ENCODE measurements around the gene CRYBA4. TPM values are rescaled to one million over a fixed set of nuclear protein-coding genes. Genes with fewer than 3 reads are reported as not detected.

The CRYBA4 gene
- total RNA-seq, 1 experiment from 2014 or later: not detected

- DNase-seq (ENCODE audit: low read depth, low spot score) (no peak), ATAC-seq (no peak)
- H3K27me3 ChIP-seq (ENCODE audit: control insufficient read depth, insufficient read depth, low read length): no peaks in the 10 kb centered on the region
- no peaks in the 10 kb centered on the region; the same call in 1 of the 2 replicates for H3K9me3 ChIP-seq (ENCODE audit: control insufficient read depth, insufficient read depth, low read depth, low read length)
- H3K27ac ChIP-seq (ENCODE audit: low read length): no peak overlapping the region
- ChIA-PET POLR2A (no interaction called here), CTCF (no interaction called here)
- no peaks in the 10 kb centered on the region for H3K4me1 ChIP-seq (ENCODE audit: control insufficient read depth, insufficient read depth, low read length)
- no TSS peak for BruUV-seq (replicated peaks)
- no peak for TF ChIP-seq REST (IDR thresholded peaks at IDR 0.05; ENCODE audit: insufficient read depth in 1 of 2, low read depth in 2 of 2, low read length in 1 of 2)
- no peak for TF ChIP-seq SIN3A (IDR thresholded peaks at IDR 0.05; ENCODE audit: borderline replicate concordance, insufficient read depth, low read depth, low read length)
- TF ChIP-seq TCF7L2 (IDR thresholded peaks at IDR 0.05; ENCODE audit: low read depth, low read length): no peak
- no peak for TF ChIP-seq POLR2AphosphoS5 (IDR thresholded peaks at IDR 0.05; ENCODE audit: low read depth, low read length)
- no peak for TF ChIP-seq CTCF (IDR thresholded peaks at IDR 0.05)
- no peak overlapping the region; a peak in 1 of 4 replicates for H3K4me3 ChIP-seq (ENCODE audit: low read depth in 2 of 2, low read length in 2 of 2)
- in situ Hi-C loops (cut with HindIII; ENCODE audit: low pct_unique_long_range_greater_than_20kb, low sequenced_read_pairs) (no loop called here), intact Hi-C loops (cut with micrococcal nuclease; ENCODE audit: unreplicated experiment) (no loop called here)
- no peaks in the 10 kb centered on the region; the same call in 1 of the 2 replicates for H3K36me3 ChIP-seq (ENCODE audit: control insufficient read depth, insufficient read depth, low read length)
Observed at GRCh38 chr22:26674211-26675190, 52.7 kb downstream of the CRYBA4 start.

- Histone ChIP-seq H3K9me3 (ENCODE audit: control insufficient read depth, insufficient read depth, low read depth, low read length) (no peaks in the 10 kb centered on the region; the same call in 1 of the 2 replicates), H3K4me3 (ENCODE audit: low read depth in 2 of 2, low read length in 2 of 2) (no peak overlapping the region), H3K36me3 (ENCODE audit: control insufficient read depth, insufficient read depth, low read length) (no peaks in the 10 kb centered on the region; the same call in 1 of the 2 replicates), H3K27me3 (ENCODE audit: control insufficient read depth, insufficient read depth, low read length) (no peaks in the 10 kb centered on the region), H3K27ac (ENCODE audit: low read length) (no peak overlapping the region), H3K4me1 (ENCODE audit: control insufficient read depth, insufficient read depth, low read length) (no peaks in the 10 kb centered on the region)
- POLR2A ChIA-PET: interaction anchor here (0.6 to 0.7 kb wide), 2 partner anchors 302 to 655 kb away, joined by 5 to 8 read pairs; no protein-coding TSS in a partner anchor
- ATAC-seq: no peak
- intact Hi-C loops (cut with micrococcal nuclease; ENCODE audit: unreplicated experiment): no loop called here
- CTCF ChIA-PET: no interaction called here
- in situ Hi-C loops (cut with HindIII; ENCODE audit: low pct_unique_long_range_greater_than_20kb, low sequenced_read_pairs): no loop called here
- no TSS peak for BruUV-seq (replicated peaks)
- DNase-seq (ENCODE audit: low read depth, low spot score): no peak
- TF ChIP-seq REST (IDR thresholded peaks at IDR 0.05; ENCODE audit: insufficient read depth in 1 of 2, low read depth in 2 of 2, low read length in 1 of 2): no peak
- TF ChIP-seq POLR2AphosphoS5 (IDR thresholded peaks at IDR 0.05; ENCODE audit: low read depth, low read length): no peak
- no peak for TF ChIP-seq CTCF (IDR thresholded peaks at IDR 0.05)
- no peak for TF ChIP-seq TCF7L2 (IDR thresholded peaks at IDR 0.05; ENCODE audit: low read depth, low read length)
- TF ChIP-seq SIN3A (IDR thresholded peaks at IDR 0.05; ENCODE audit: borderline replicate concordance, insufficient read depth, low read depth, low read length): no peak
Observed at GRCh38 chr22:26675687-26676268, 54.0 kb downstream of the CRYBA4 start.
